Brain microvascular endothelial cell (primary cell): Measurements from ENCODE around the gene GDF3.
"Not testable (repeated sequence)": the region's sequence is repeated elsewhere in the genome, so short reads cannot be mapped to it uniquely, and the experiment has no call there.

Experiments used
- DNase-seq: peaks from one replicate; pipeline ENCODE4 v3.0.0-alpha.2; 2020
- H3K27ac ChIP-seq: fragments of 250-450 bp; sonication (Bioruptor Pico); 2 replicates; pipeline ENCODE4 v1.5.1; 2020; ENCODE audit warnings: mild to moderate bottlenecking, moderate library complexity
- H3K27me3 ChIP-seq: fragments of 250-450 bp; sonication (Bioruptor Pico); replicated peaks from 2 replicates; pipeline ENCODE4 v1.5.1; 2020; ENCODE audit warnings: mild to moderate bottlenecking
- H3K36me3 ChIP-seq: fragments of 250-450 bp; sonication (Bioruptor Pico); replicated peaks from 2 replicates; pipeline ENCODE4 v1.5.1; 2020; ENCODE audit warnings: mild to moderate bottlenecking
- H3K4me3 ChIP-seq: 2 replicates; pipeline ENCODE4 v1.5.1; 2011; ENCODE audit warnings: low read depth, mild to moderate bottlenecking, control low read depth, low read length, moderate library complexity
- in situ Hi-C: cut with HindIII; loops from 2 replicates; pipeline ENCODE4 v1.10.0; 2017; ENCODE audit warnings: low sequenced_read_pairs, low pct_ligation_motif_present
- TF ChIP-seq, protein P1 (sequence below): IDR thresholded peaks from 2 replicates; pipeline ENCODE4 v1.5.1; 2011; ENCODE audit warnings: low read depth, mild to moderate bottlenecking, moderate library complexity, low read length, control low read depth, inconsistent platforms; ENCODE audit errors: missing control alignments

Gene GDF3

GRCh38 chr12:7695566-7696197, at the start of gene GDF3:
TSS of gene GDF3 (minus strand) at chr12:7695775. CDS start at chr12:7695728, 47 bp downstream.
- no peaks in the 10 kb centered on the region for H3K27me3 ChIP-seq
- H3K27ac ChIP-seq, result no peak within 1 kb of the TSS
- in situ Hi-C loops, result no loop called here
- no peak for DNase-seq
- H3K4me3 ChIP-seq, result no peak within 1 kb of the TSS
- no peaks in the 10 kb centered on the region for H3K36me3 ChIP-seq
- TF ChIP-seq, protein P1, sequence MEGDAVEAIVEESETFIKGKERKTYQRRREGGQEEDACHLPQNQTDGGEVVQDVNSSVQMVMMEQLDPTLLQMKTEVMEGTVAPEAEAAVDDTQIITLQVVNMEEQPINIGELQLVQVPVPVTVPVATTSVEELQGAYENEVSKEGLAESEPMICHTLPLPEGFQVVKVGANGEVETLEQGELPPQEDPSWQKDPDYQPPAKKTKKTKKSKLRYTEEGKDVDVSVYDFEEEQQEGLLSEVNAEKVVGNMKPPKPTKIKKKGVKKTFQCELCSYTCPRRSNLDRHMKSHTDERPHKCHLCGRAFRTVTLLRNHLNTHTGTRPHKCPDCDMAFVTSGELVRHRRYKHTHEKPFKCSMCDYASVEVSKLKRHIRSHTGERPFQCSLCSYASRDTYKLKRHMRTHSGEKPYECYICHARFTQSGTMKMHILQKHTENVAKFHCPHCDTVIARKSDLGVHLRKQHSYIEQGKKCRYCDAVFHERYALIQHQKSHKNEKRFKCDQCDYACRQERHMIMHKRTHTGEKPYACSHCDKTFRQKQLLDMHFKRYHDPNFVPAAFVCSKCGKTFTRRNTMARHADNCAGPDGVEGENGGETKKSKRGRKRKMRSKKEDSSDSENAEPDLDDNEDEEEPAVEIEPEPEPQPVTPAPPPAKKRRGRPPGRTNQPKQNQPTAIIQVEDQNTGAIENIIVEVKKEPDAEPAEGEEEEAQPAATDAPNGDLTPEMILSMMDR, result no peak

GRCh38 chr12:7732993-7733392, 37.4 kb upstream of the GDF3 start:
- Histone ChIP-seq H3K27me3 (no peaks in the 10 kb centered on the region), H3K27ac (no peak overlapping the region), H3K36me3 (no peaks in the 10 kb centered on the region), H3K4me3 (no peak overlapping the region)
- no peak for DNase-seq
- in situ Hi-C loops, result no loop called here
- TF ChIP-seq, protein P1, result no peak

GRCh38 chr12:7731486-7731885, 35.9 kb upstream of the GDF3 start:
- Histone ChIP-seq H3K4me3 (no peak overlapping the region), H3K27me3 (no peaks in the 10 kb centered on the region), H3K27ac (no peak overlapping the region), H3K36me3 (no peaks in the 10 kb centered on the region)
- in situ Hi-C loops, result no loop called here
- no peak for DNase-seq
- TF ChIP-seq, protein P1, result no peak

DNA sequence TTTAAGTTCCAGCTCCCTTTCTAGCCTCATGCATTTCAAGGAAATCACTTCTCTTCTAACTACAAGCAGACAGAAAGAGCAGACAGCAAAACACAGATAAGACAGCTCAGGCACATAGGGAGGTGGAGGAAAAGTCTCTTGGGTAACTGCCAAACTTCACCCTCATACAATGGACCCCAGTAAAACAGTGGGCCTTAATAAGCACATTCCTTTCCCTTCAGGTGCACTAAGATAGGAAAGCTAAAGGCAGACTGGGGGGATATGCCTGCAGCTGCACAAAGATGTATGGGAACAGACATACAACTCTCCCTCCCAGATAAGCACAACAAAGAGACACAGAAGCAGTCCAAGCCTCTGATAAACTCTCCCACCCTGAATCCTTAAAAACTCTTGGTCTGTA, 35.4 kb upstream of the GDF3 start:
- H3K4me3 ChIP-seq, H3K27ac ChIP-seq, in situ Hi-C loops, H3K27me3 ChIP-seq, H3K36me3 ChIP-seq, DNase-seq: not testable (repeated sequence)

DNA sequence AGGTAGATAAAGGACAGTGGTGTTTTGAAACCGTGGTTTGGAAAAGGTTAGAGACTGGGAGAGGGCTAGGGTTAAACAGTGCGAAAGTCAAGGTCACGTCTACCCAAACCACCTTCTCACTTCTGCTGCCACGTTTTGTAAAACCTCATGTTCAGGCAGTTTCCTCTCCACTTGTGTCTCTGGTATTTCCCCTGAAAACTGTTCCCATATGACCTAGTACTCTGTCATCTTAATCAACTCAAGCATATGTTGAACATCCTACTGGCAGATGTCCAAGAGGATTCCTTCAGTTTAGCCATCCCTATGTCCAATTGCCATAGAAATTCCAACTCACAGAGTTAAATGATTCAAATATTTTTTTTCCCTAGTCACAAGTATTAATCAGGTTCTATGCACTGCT, 34.2 kb upstream of the GDF3 start:
- TF ChIP-seq, protein P1, result no peak
- Histone ChIP-seq H3K4me3 (no peak overlapping the region), H3K27me3 (no peaks in the 10 kb centered on the region), H3K36me3 (no peaks in the 10 kb centered on the region), H3K27ac (no peak overlapping the region)
- in situ Hi-C loops, result no loop called here
- DNase-seq, result no peak

DNA sequence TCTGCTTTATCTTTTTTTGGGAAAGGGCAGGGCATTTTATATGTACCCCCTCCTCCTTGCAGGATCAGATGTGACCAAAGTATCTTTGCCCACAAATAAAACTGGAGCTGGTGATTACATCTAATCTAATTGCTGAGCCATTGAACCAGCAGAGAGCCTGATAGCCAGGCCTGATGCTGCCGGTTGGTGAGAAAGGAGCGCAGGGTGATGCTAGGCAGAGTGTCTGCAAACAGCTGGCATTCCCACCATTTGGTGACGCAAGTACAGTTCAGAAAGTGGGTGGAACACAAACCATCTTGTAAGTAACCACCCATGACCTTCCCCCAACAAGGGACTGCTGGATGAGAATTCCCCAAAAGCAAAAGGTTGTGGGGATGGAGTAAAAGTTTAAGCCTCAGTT, 28.4 kb upstream of the GDF3 start:
- H3K27me3 ChIP-seq, result no peaks in the 10 kb centered on the region
- H3K27ac ChIP-seq, result no peak overlapping the region
- in situ Hi-C loops, result no loop called here
- H3K36me3 ChIP-seq, result no peaks in the 10 kb centered on the region
- TF ChIP-seq, protein P1, result no peak
- no peak for DNase-seq
- no peak overlapping the region for H3K4me3 ChIP-seq
